HepG2 (cell line): ENCODE data around the gene CES3. TPM values are rescaled to one million over a fixed set of nuclear protein-coding genes. Genes with fewer than 3 reads are reported as not detected.

ENCODE experiments used
- ARNT2 ChIP-seq: sonication (generic); formaldehyde crosslinking; IDR thresholded peaks from 2 replicates; pipeline ENCODE4 v1.8.0; 2022; ENCODE audit warnings: mild to moderate bottlenecking, low read depth, missing genetic modification reagents, moderate library complexity
- CBX1 ChIP-seq: IDR thresholded peaks from one replicate; pipeline ENCODE4 v1.6.1; 2016; ENCODE audit warnings: antibody characterized with exemption, low read depth
- FOXJ3 ChIP-seq: sonication (generic); formaldehyde crosslinking; IDR thresholded peaks from 2 replicates; pipeline ENCODE4 v1.4.0; 2020; ENCODE audit warnings: missing genetic modification reagents, mild to moderate bottlenecking, borderline replicate concordance
- GTF2F1 ChIP-seq: fragments of 150-350 bp; IDR thresholded peaks from 2 replicates; pipeline ENCODE4 v1.6.1; 2014; ENCODE audit warnings: low read length
- HNF4G ChIP-seq, 2 experiments: sonication (generic) in 1 of 2; formaldehyde crosslinking in 1 of 2; IDR thresholded peaks; 2 replicates each; pipeline versions ENCODE4 v1.4.0 to v1.6.1; 2011 to 2020; ENCODE audit warnings: borderline replicate concordance in 2 of 2, low read depth in 2 of 2, mild to moderate bottlenecking in 2 of 2, low read length in 1 of 2, missing genetic modification reagents in 1 of 2, moderate library complexity in 1 of 2
- NRL ChIP-seq: sonication (generic); formaldehyde crosslinking; IDR thresholded peaks from 2 replicates; pipeline ENCODE4 v1.5.0; 2020; ENCODE audit warnings: missing genetic modification reagents, mild to moderate bottlenecking, moderate library complexity, borderline replicate concordance
- RBM39 ChIP-seq: fragments of 200-400 bp; formaldehyde crosslinking; IDR thresholded peaks from one replicate; pipeline ENCODE4 v1.6.1; 2018; ENCODE audit warnings: antibody characterized with exemption, mild to moderate bottlenecking, low read depth, low read length; ENCODE audit not compliant: poor library complexity, severe bottlenecking
- RELA ChIP-seq: sonication (generic); formaldehyde crosslinking; IDR thresholded peaks from 2 replicates; pipeline ENCODE4 v1.4.0; 2020; ENCODE audit warnings: missing genetic modification reagents
- REXO4 ChIP-seq: sonication (generic); formaldehyde crosslinking; IDR thresholded peaks from 2 replicates; pipeline ENCODE4 v1.8.0; 2022; ENCODE audit warnings: missing genetic modification reagents, mild to moderate bottlenecking, borderline replicate concordance
- SCMH1 ChIP-seq: sonication (generic); formaldehyde crosslinking; IDR thresholded peaks from 2 replicates; pipeline ENCODE4 v1.9.0; 2021; ENCODE audit warnings: missing genetic modification reagents, mild to moderate bottlenecking, borderline replicate concordance
- SIN3A ChIP-seq: IDR thresholded peaks from 2 replicates; pipeline ENCODE4 v1.6.1; 2011; ENCODE audit warnings: low read depth, mild to moderate bottlenecking, control low read depth, low read length, borderline replicate concordance
- SPEN ChIP-seq: sonication (generic); formaldehyde crosslinking; IDR thresholded peaks from 2 replicates; pipeline ENCODE4 v1.5.1; 2020; ENCODE audit warnings: low read depth, mild to moderate bottlenecking, missing genetic modification reagents
- ZNF260 ChIP-seq: sonication (generic); formaldehyde crosslinking; IDR thresholded peaks from 2 replicates; pipeline ENCODE4 v1.4.0; 2020; ENCODE audit warnings: missing genetic modification reagents, low read depth, mild to moderate bottlenecking, borderline replicate concordance
- ZNF263 ChIP-seq: sonication (generic); formaldehyde crosslinking; IDR thresholded peaks from 2 replicates; pipeline ENCODE4 v1.4.0; 2020; ENCODE audit warnings: missing genetic modification reagents
- ZNF331 ChIP-seq: sonication (generic); formaldehyde crosslinking; IDR thresholded peaks from 2 replicates; pipeline ENCODE4 v1.4.0; 2020; ENCODE audit warnings: missing genetic modification reagents
- polyA plus RNA-seq, 8 experiments: library from polyadenylated mRNA; depleted of rRNA in 3 of 8; stranded (reverse) in 7 of 8; unstranded in 1 of 8; fragments of >200 nt; fragmentation: Illumina TruSeq in 4 of 8; extraction: Trizol in 4 of 8; gene quantifications; 2 replicates each; pipeline versions ENCODE4 v1.2.1 to v1.2.3, GENCODE V29; 2011 to 2016; ENCODE audit warnings: low read depth in 4 of 8, missing spikeins in 1 of 8, mixed read lengths in 1 of 8; ENCODE audit not compliant: insufficient read depth in 1 of 8
- total RNA-seq, 5 experiments: library from RNA; depleted of rRNA; stranded (reverse); fragments of >200 nt; fragmentation: Illumina TruSeq; extraction: Trizol; gene quantifications; 2 replicates each; pipeline ENCODE4 v1.2.3, GENCODE V29; 2016; ENCODE audit warnings: low read depth in 1 of 5
- TF ChIP-seq, protein P1 (sequence below): sonication (generic); formaldehyde crosslinking; IDR thresholded peaks from 2 replicates; pipeline ENCODE4 v1.4.0; 2020; ENCODE audit warnings: missing genetic modification reagents, borderline replicate concordance
- TF ChIP-seq, protein P2 (sequence below): sonication (generic); formaldehyde crosslinking; IDR thresholded peaks from 2 replicates; pipeline ENCODE4 v1.4.0; 2020; ENCODE audit warnings: low read depth, missing genetic modification reagents
- TF ChIP-seq, protein P3 (sequence below): sonication (generic); formaldehyde crosslinking; IDR thresholded peaks from 2 replicates; pipeline ENCODE4 v1.5.0; 2020; ENCODE audit warnings: mild to moderate bottlenecking, missing genetic modification reagents, borderline replicate concordance
- TF ChIP-seq, protein P4 (sequence below): IDR thresholded peaks from 2 replicates; pipeline ENCODE4 v1.6.1; 2016; ENCODE audit warnings: low read depth, borderline replicate concordance

CES3 gene
- total and polyA plus RNA-seq, 2 of the 13 experiments (the other 11 are each of a cell fraction or from before 2014, with no cell fraction given), result 6.6 to 17.4 TPM

DNA sequence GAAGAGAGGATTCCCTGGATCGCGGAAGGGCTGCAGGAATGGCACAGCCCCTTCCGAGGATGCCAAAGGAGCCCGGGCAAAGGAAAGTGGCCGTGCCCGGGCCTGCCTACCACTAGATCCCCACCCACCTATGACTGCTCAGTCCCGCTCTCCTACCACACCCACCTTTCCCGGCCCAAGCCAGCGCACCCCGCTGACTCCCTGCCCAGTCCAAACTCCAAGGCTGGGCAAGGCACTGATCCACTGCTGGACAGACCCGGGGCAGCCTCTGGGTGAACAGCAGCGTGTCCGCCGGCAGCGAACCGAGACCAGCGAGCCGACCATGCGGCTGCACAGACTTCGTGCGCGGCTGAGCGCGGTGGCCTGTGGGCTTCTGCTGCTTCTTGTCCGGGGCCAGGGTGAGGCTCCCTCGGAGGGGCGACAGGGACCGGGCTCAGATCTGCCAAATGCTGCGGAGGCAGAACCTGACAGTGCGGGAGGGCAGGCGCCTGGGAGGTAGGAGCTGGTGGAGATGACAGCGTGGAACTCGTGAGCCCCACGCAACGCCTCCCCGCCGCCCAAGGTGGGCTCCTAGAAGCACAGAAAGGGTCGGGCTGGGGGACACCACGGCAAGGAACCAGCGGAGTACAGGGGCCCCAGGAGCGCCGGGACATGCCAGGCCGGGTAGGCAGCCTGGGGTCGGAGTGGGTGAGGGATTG lies 25.6 kb upstream of the CES3 start, which contains the start of gene CES2 (continued):
- TF ChIP-seq, protein P1, sequence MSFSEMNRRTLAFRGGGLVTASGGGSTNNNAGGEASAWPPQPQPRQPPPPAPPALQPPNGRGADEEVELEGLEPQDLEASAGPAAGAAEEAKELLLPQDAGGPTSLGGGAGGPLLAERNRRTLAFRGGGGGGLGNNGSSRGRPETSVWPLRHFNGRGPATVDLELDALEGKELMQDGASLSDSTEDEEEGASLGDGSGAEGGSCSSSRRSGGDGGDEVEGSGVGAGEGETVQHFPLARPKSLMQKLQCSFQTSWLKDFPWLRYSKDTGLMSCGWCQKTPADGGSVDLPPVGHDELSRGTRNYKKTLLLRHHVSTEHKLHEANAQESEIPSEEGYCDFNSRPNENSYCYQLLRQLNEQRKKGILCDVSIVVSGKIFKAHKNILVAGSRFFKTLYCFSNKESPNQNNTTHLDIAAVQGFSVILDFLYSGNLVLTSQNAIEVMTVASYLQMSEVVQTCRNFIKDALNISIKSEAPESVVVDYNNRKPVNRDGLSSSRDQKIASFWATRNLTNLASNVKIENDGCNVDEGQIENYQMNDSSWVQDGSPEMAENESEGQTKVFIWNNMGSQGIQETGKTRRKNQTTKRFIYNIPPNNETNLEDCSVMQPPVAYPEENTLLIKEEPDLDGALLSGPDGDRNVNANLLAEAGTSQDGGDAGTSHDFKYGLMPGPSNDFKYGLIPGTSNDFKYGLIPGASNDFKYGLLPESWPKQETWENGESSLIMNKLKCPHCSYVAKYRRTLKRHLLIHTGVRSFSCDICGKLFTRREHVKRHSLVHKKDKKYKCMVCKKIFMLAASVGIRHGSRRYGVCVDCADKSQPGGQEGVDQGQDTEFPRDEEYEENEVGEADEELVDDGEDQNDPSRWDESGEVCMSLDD (CRISPR knock-in tag), result peak; percentile 69; the same call in 1 of the 2 replicates
- TF ChIP-seq ZNF331 (peak; percentile 49; the same call in 1 of the 2 replicates), CBX1 (no peak), SCMH1 (no peak), SPEN (CRISPR knock-in tag) (peak; percentile 66), REXO4 (CRISPR knock-in tag) (no peak), FOXJ3 (CRISPR knock-in tag) (no peak), GTF2F1 (no peak), RELA (CRISPR knock-in tag) (no peak), RBM39 (peak; percentile 32), ZNF260 (CRISPR knock-in tag) (peak; percentile 88; the same call in 1 of the 2 replicates), HNF4G (IDR thresholded peaks at IDR 0.05; ENCODE audit: borderline replicate concordance, low read depth, low read length) (peak; percentile 84), HNF4G (CRISPR knock-in tag; IDR thresholded peaks at IDR 0.05; ENCODE audit: borderline replicate concordance, low read depth) (peak; percentile 94), ZNF263 (no peak; the same call in 1 of the 2 replicates), ARNT2 (CRISPR knock-in tag) (peak; percentile 83), NRL (no peak; the same call in 1 of the 2 replicates), SIN3A (peak; percentile 75; the same call in 1 of the 2 replicates)
- TF ChIP-seq, protein P2, sequence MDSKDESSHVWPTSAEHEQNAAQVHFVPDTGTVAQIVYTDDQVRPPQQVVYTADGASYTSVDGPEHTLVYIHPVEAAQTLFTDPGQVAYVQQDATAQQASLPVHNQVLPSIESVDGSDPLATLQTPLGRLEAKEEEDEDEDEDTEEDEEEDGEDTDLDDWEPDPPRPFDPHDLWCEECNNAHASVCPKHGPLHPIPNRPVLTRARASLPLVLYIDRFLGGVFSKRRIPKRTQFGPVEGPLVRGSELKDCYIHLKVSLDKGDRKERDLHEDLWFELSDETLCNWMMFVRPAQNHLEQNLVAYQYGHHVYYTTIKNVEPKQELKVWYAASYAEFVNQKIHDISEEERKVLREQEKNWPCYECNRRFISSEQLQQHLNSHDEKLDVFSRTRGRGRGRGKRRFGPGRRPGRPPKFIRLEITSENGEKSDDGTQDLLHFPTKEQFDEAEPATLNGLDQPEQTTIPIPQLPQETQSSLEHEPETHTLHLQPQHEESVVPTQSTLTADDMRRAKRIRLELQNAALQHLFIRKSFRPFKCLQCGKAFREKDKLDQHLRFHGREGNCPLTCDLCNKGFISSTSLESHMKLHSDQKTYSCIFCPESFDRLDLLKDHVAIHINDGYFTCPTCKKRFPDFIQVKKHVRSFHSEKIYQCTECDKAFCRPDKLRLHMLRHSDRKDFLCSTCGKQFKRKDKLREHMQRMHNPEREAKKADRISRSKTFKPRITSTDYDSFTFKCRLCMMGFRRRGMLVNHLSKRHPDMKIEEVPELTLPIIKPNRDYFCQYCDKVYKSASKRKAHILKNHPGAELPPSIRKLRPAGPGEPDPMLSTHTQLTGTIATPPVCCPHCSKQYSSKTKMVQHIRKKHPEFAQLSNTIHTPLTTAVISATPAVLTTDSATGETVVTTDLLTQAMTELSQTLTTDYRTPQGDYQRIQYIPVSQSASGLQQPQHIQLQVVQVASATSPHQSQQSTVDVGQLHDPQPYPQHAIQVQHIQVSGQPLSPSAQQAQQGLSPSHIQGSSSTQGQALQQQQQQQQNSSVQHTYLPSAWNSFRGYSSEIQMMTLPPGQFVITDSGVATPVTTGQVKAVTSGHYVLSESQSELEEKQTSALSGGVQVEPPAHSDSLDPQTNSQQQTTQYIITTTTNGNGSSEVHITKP (CRISPR knock-in tag), result no peak
- TF ChIP-seq, protein P3, sequence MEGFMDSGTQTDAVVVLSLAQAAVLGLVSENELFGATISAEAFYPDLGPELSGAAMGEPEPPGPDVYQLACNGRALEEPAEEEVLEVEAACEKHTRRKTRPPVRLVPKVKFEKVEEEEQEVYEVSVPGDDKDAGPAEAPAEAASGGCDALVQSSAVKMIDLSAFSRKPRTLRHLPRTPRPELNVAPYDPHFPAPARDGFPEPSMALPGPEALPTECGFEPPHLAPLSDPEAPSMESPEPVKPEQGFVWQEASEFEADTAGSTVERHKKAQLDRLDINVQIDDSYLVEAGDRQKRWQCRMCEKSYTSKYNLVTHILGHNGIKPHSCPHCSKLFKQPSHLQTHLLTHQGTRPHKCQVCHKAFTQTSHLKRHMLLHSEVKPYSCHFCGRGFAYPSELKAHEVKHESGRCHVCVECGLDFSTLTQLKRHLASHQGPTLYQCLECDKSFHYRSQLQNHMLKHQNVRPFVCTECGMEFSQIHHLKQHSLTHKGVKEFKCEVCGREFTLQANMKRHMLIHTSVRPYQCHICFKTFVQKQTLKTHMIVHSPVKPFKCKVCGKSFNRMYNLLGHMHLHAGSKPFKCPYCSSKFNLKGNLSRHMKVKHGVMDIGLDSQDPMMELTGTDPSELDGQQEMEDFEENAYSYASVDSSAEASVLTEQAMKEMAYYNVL (CRISPR knock-in tag), result peak; percentile 40; the same call in 1 of the 2 replicates
- TF ChIP-seq, protein P4, sequence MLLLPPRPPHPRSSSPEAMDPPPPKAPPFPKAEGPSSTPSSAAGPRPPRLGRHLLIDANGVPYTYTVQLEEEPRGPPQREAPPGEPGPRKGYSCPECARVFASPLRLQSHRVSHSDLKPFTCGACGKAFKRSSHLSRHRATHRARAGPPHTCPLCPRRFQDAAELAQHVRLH (CRISPR knock-in tag), result peak; percentile 81
